K562 (cell line): ENCODE measurements around the gene OPTN. TPM values are rescaled to one million over a fixed set of nuclear protein-coding genes. Genes with fewer than 3 reads are reported as not detected.

Source experiments
- ATAC-seq: fragments of 200-7000 bp; cut with Tn5 transposase; 3 replicates; pipeline ENCODE4 v1.9.1; 2020; ENCODE audit warnings: moderate library complexity
- Bru-seq: library from RNA; stranded (reverse); fragments of 400-500 nt; gene quantifications from one replicate; lab custom pipeline; 2021; lab: Mats Ljungman, UMichigan
- BruChase-seq, 2 experiments: library from RNA; stranded (reverse); fragments of 400-500 nt; gene quantifications; one replicate each; lab custom pipeline; 2021; lab: Mats Ljungman, UMichigan
- BruUV-seq: library from RNA; stranded (reverse); fragments of 400-500 nt; replicated peaks from 2 replicates; lab custom pipeline; 2021; lab: Mats Ljungman, UMichigan
- CTCF ChIA-PET: fragments of 300-600 bp; formaldehyde crosslinking; extraction: SDS; loops from one replicate; lab custom pipeline; 2021; ENCODE audit warnings: low intra/inter-chr PET ratio; lab: Yijun Ruan, JAX
- POLR2A ChIA-PET: fragments of 300-600, 350-650 bp; sonication (Branson Sonifier 250); formaldehyde crosslinking; extraction: SDS; loops from one replicate; lab custom pipeline; 2021; ENCODE audit warnings: antibody characterized with exemption, inconsistent platforms; lab: Yijun Ruan, JAX
- DNase-seq, 4 experiments: peaks; one replicate each; pipeline versions ENCODE4 v3.0.0 to v3.0.0-alpha.2; 2011 to 2018; ENCODE audit warnings: low spot score in 3 of 4, mixed read lengths in 3 of 4; ENCODE audit errors: extremely low read depth in 1 of 4
- FAIRE-seq: peaks from 2 replicates; lab custom pipeline; 2011; peaks lifted over from hg19 to GRCh38; lab: Jason Lieb, UNC
- H2AFZ ChIP-seq: 2 replicates; pipeline ENCODE4 v1.6.0; 2011; ENCODE audit warnings: low read depth, low read length, control low read depth, inconsistent platforms
- H3K27ac ChIP-seq: fragments of 200-600 bp; 3 replicates; pipeline ENCODE4 v1.8.0; 2011; ENCODE audit warnings: low read depth, mild to moderate bottlenecking, control low read depth, inconsistent platforms, low read length, moderate library complexity, mixed read lengths; ENCODE audit errors: extremely low read depth
- H3K27me3 ChIP-seq, 2 experiments: fragments of 300-600 bp in 1 of 2; 2 replicates in 1 of 2; 3 replicates in 1 of 2; pipeline versions ENCODE4 v1.6.0 to v1.8.0; 2011; ENCODE audit warnings: inconsistent platforms in 2 of 2, low read length in 2 of 2, mild to moderate bottlenecking in 1 of 2, mixed read lengths in 1 of 2, moderate library complexity in 1 of 2; ENCODE audit not compliant: control insufficient read depth in 2 of 2, insufficient read depth in 2 of 2
- H3K36me3 ChIP-seq: fragments of 300-600 bp; 3 replicates; pipeline ENCODE4 v1.8.0; 2011; ENCODE audit warnings: mild to moderate bottlenecking, low read length, inconsistent platforms; ENCODE audit not compliant: control insufficient read depth, insufficient read depth
- H3K4me1 ChIP-seq, 2 experiments: fragments of 200-600 bp in 1 of 2; replicated peaks in 1 of 2; 2 replicates in 1 of 2; 3 replicates in 1 of 2; pipeline versions ENCODE4 v1.5.1 to v1.8.0; 2011; ENCODE audit warnings: inconsistent platforms in 2 of 2, low read length in 2 of 2, mild to moderate bottlenecking in 1 of 2, mixed read lengths in 1 of 2, moderate library complexity in 1 of 2; ENCODE audit not compliant: control insufficient read depth in 2 of 2, insufficient read depth in 2 of 2
- H3K4me2 ChIP-seq: 2 replicates; pipeline ENCODE4 v1.6.1; 2011; ENCODE audit warnings: low read length, control low read depth, inconsistent platforms, mixed read lengths; ENCODE audit not compliant: insufficient read depth
- H3K4me3 ChIP-seq: fragments of 200-600 bp; sonication (generic), shearing (Covaris generic); 2 replicates; pipeline ENCODE4 v1.5.1; 2016; ENCODE audit warnings: control low read depth, inconsistent platforms
- H3K79me2 ChIP-seq: fragments of 200-600 bp; 3 replicates; pipeline ENCODE4 v1.8.0; 2011; ENCODE audit warnings: low read length, inconsistent platforms; ENCODE audit not compliant: control insufficient read depth, insufficient read depth
- H3K9ac ChIP-seq, 2 experiments: 2 replicates each; pipeline versions ENCODE4 v1.6.0 to v1.6.1; 2011; ENCODE audit warnings: low read depth in 2 of 2, low read length in 2 of 2, control low read depth in 1 of 2, inconsistent platforms in 1 of 2, mild to moderate bottlenecking in 1 of 2, mixed read lengths in 1 of 2; ENCODE audit not compliant: insufficient read depth in 1 of 2
- H3K9me1 ChIP-seq: one replicate; pipeline ENCODE4 v1.6.0; 2011; ENCODE audit warnings: inconsistent platforms, mild to moderate bottlenecking, low read length, moderate library complexity; ENCODE audit not compliant: control insufficient read depth, insufficient read depth
- H3K9me3 ChIP-seq: replicated peaks from 2 replicates; pipeline ENCODE4 v1.5.1; 2011; ENCODE audit warnings: low read depth, low read length, inconsistent platforms; ENCODE audit not compliant: control insufficient read depth, insufficient read depth
- H4K20me1 ChIP-seq: replicated peaks from 2 replicates; pipeline ENCODE4 v1.6.1; 2011; ENCODE audit warnings: low read length, inconsistent platforms, mixed read lengths; ENCODE audit not compliant: control insufficient read depth, insufficient read depth
- HDAC2 ChIP-seq: fragments of 450-650 bp; IDR thresholded peaks from 2 replicates; pipeline ENCODE4 v1.6.1; 2016; ENCODE audit warnings: mild to moderate bottlenecking
- MTF1 ChIP-seq: fragments of 250-450 bp; sonication (Bioruptor Pico); IDR thresholded peaks from 2 replicates; pipeline ENCODE4 v1.9.0; 2021; ENCODE audit warnings: moderate library complexity, mild to moderate bottlenecking, inconsistent platforms, borderline replicate concordance
- ZNF175 ChIP-seq: fragments of 200-800 bp; sonication (Bioruptor generic); IDR thresholded peaks from 2 replicates; pipeline ENCODE4 v1.6.1; 2016; ENCODE audit warnings: low read depth, mild to moderate bottlenecking, missing genetic modification characterization, missing compliant biosample characterization
- WGBS: fragments of 100-300 bp; shearing (Covaris generic); methylation state at CpG from one replicate; pipeline ENCODE4 v1.1.6; 2016; ENCODE audit warnings: low coverage, mixed read lengths; ENCODE audit not compliant: insufficient coverage; ENCODE audit errors: missing lambda C conversion rate; 5-methylcytosine and 5-hydroxymethylcytosine counted together
- in situ Hi-C: fragments of 300-500 bp; cut with MboI; formaldehyde crosslinking; loops from 4 replicates; pipeline ENCODE4 v1.15.0; 2018; ENCODE audit warnings: inconsistent platforms, mixed read lengths
- intact Hi-C: fragments of 100-400 bp; cut with micrococcal nuclease; formaldehyde crosslinking; loops from 2 replicates; pipeline ENCODE4 v1.14.2; 2022
- long read RNA-seq, 3 experiments: library from polyadenylated mRNA in 2 of 3; library from RNA in 1 of 3; unstranded in 2 of 3; stranded (forward) in 1 of 3; transcript quantifications; one replicate each; pipeline ENCODE4 v2.0.0, GENCODE V29; 2019 to 2022
- polyA minus RNA-seq, 3 experiments: library from RNA; depleted of rRNA, polyadenylated mRNA; stranded (reverse); fragments of >200 nt; gene quantifications; 2 replicates each; pipeline ENCODE4 v1.2.3, GENCODE V29; 2011
- polyA plus RNA-seq, 8 experiments: library from polyadenylated mRNA; depleted of rRNA in 4 of 8; stranded (reverse) in 5 of 8; unstranded in 3 of 8; fragments of >200 nt; fragmentation: Nextera tagmentation in 2 of 8; fragmentation: Illumina TruSeq in 1 of 8; extraction: Ambion mirVana in 2 of 8; extraction: Trizol in 1 of 8; gene quantifications; 2 replicates each; pipeline versions ENCODE4 v1.2.1 to v1.2.3, GENCODE V29; 2011 to 2014; ENCODE audit warnings: inconsistent platforms in 1 of 8, missing spikeins in 1 of 8
- total RNA-seq, 7 experiments: library from RNA; depleted of rRNA in 6 of 7; stranded (reverse); fragments of >200 nt in 6 of 7; fragmentation: Illumina TruSeq in 2 of 7; extraction: Trizol in 2 of 7; gene quantifications; 2 replicates each; pipeline versions ENCODE4 v1.2.1 to v1.2.3, GENCODE V29; 2011 to 2021; ENCODE audit warnings: low replicate concordance in 1 of 7
- TF ChIP-seq, protein P1 (sequence below), 2 experiments: fragments of 450-650 bp; formaldehyde crosslinking in 1 of 2; IDR thresholded peaks; 2 replicates each; pipeline versions ENCODE4 v1.4.0 to v1.6.1; 2014 to 2020; ENCODE audit warnings: mild to moderate bottlenecking in 2 of 2, borderline replicate concordance in 1 of 2, low read depth in 1 of 2

OPTN gene
- total RNA-seq (2011; cell fraction: chromatin; rRNA removed; ENCODE audit: low replicate concordance) = 3.1 and 10.3 TPM in 2 replicates
- total RNA-seq (2011; cell fraction: nucleolus; rRNA removed) = 1.6 and 1.7 TPM in 2 replicates
- 3.6 and 8.3 TPM in 2 replicates for total RNA-seq (2011; cell fraction: nucleoplasm; rRNA removed)
- total RNA-seq (2014; rRNA removed) (5.8 and 6.0 TPM in 2 replicates), total RNA-seq (2014; rRNA removed; fragmentation: Illumina TruSeq; extraction: Trizol) (4.7 and 4.8 TPM in 2 replicates), total RNA-seq (2015; rRNA removed; fragmentation: Illumina TruSeq; extraction: Trizol) (3.0 and 3.4 TPM in 2 replicates), total RNA-seq (2021) (5.3 and 6.8 TPM in 2 replicates), polyA plus RNA-seq (2011; rRNA removed) (4.6 and 5.0 TPM in 2 replicates), polyA plus RNA-seq (2014; fragmentation: Illumina TruSeq; extraction: Trizol) (5.2 and 5.3 TPM in 2 replicates), polyA plus RNA-seq (2014; fragmentation: Nextera tagmentation; extraction: Ambion mirVana) (1 to 10 TPM; 2.2 to 2.4 TPM), polyA plus RNA-seq (2014; rRNA removed) (4.1 and 5.1 TPM in 2 replicates), polyA minus RNA-seq (2011; rRNA and poly(A)+ RNA removed) (5.0 and 5.8 TPM in 2 replicates), Bru-seq, nascent RNA (percentile 47 among the genes with signal in this experiment), BruChase-seq, experiment 1, labeled RNA remaining after a 2-hour chase (percentile 51 among the genes with signal in this experiment), BruChase-seq, experiment 2, labeled RNA remaining after a 6-hour chase (percentile 53 among the genes with signal in this experiment)
- polyA plus RNA-seq (2011; cell fraction: cytosol; rRNA removed) = 0.79 and 1.8 TPM in 2 replicates
- polyA plus RNA-seq (2011; cell fraction: nucleus; rRNA removed) = 3.9 and 4.8 TPM in 2 replicates
- 13.6 and 29.9 TPM in 2 replicates for polyA plus RNA-seq (2012)
- 1.9 and 4.8 TPM in 2 replicates for polyA minus RNA-seq (2011; cell fraction: cytosol; rRNA and poly(A)+ RNA removed)
- 1.3 and 2.6 TPM in 2 replicates for polyA minus RNA-seq (2011; cell fraction: nucleus; rRNA and poly(A)+ RNA removed)
- long read RNA-seq, experiment 1, transcript OPTN-205 (14 exons, 3,321 nt) = major isoform, 13 of 28 reads
- long read RNA-seq, experiment 1, partial matches to known transcripts = 6 of 28 reads
- long read RNA-seq, experiment 1, other reads (novel, unspliced or antisense) = 8 of 28 reads
- long read RNA-seq, experiment 2, transcript OPTN-205 (14 exons, 3,321 nt) = major isoform, 8 of 15 reads
- long read RNA-seq, experiment 2, partial matches to known transcripts = 2 of 15 reads
- long read RNA-seq, experiment 2, other reads (novel, unspliced or antisense) = 2 of 15 reads
- long read RNA-seq, experiment 3, partial matches to known transcripts = 4 of 6 reads
- long read RNA-seq, experiment 3, other reads (novel, unspliced or antisense) = 2 of 6 reads

DNA sequence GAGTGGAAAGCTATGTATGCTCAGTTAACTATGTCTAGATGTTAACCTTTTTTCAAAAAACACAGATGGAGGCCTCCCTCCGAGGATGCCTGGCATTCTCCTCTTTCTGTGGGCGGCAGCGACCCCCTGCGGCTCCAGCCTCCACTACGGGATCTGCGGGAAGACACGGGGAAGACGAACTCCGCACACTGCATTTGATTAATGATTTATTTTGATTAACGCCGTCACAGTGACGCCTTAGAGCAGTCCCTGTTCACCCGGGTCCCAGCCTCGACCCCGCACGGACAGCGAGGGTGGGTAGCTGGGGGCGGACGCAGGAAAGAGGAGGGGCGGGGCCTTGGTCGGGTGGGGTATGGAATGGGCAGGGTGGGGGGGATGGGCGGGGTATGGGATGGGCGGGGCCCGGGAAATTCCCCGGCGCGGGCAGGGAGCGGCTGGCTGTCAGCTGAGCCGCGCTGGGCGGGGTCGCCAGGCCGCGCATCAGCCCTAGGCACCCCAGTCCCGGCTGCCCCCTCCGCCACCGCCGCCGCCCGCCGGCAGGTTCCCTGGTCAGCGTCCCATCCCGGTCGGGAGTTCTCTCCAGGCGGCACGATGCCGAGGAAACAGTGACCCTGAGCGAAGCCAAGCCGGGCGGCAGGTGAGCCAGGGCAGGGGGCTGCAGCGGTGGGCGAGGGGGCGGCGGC, at the start of gene OPTN:
Gene OPTN, plus strand, starts transcription at position 498 of the 683 bp plus-strand sequence. CDS start 8,960 bp downstream, outside the sequence.
- ATAC-seq (peak; percentile 82), FAIRE-seq (no peak), DNase-seq (peak; percentile 78 to 95 (median 92))
- peaks cover 10 to 12% of the 10 kb centered on the region in 2 experiments; a peak in 4 of 5 replicates for H3K4me1 ChIP-seq
- no peaks in the 10 kb centered on the region for H3K36me3 ChIP-seq
- WGBS = under 1% methylated on average over 24 of the region's 54 CpGs
- no peaks in the 10 kb centered on the region for H3K79me2 ChIP-seq
- intact Hi-C loops = loop anchor here (10.0 kb wide), 3 partner anchors 205 to 435 kb away; partner anchors contain the start of gene PHYH
- in situ Hi-C loops = no loop called here
- ChIA-PET POLR2A (interaction anchor here (0.6 to 1.0 kb wide), 3 partner anchors 62 to 402 kb away, joined by 3 to 4 read pairs (median 3); partner anchors contain the start of gene MCM10), CTCF (interaction anchor here (0.6 to 0.8 kb wide), 2 partner anchors 319 to 737 kb away, joined by 3 read pairs; no protein-coding TSS in a partner anchor)
- peak within 1 kb of the TSS; percentile 61 for H3K4me3 ChIP-seq
- peak within 1 kb of the TSS; percentile 97 for H2AFZ ChIP-seq
- H3K27ac ChIP-seq = peak within 1 kb of the TSS; percentile 43; the same call in 2 of the 3 replicates
- no peaks in the 10 kb centered on the region for H3K9me1 ChIP-seq
- H3K4me2 ChIP-seq = peak within 1 kb of the TSS; percentile 91
- H3K9me3 ChIP-seq = no peaks in the 10 kb centered on the region
- H4K20me1 ChIP-seq = no peaks in the 10 kb centered on the region
- no peaks in the 10 kb centered on the region for H3K27me3 ChIP-seq
- no TSS peak for BruUV-seq
- H3K9ac ChIP-seq = peak within 1 kb of the TSS; percentile 55 to 87
- TF ChIP-seq, protein P1, sequence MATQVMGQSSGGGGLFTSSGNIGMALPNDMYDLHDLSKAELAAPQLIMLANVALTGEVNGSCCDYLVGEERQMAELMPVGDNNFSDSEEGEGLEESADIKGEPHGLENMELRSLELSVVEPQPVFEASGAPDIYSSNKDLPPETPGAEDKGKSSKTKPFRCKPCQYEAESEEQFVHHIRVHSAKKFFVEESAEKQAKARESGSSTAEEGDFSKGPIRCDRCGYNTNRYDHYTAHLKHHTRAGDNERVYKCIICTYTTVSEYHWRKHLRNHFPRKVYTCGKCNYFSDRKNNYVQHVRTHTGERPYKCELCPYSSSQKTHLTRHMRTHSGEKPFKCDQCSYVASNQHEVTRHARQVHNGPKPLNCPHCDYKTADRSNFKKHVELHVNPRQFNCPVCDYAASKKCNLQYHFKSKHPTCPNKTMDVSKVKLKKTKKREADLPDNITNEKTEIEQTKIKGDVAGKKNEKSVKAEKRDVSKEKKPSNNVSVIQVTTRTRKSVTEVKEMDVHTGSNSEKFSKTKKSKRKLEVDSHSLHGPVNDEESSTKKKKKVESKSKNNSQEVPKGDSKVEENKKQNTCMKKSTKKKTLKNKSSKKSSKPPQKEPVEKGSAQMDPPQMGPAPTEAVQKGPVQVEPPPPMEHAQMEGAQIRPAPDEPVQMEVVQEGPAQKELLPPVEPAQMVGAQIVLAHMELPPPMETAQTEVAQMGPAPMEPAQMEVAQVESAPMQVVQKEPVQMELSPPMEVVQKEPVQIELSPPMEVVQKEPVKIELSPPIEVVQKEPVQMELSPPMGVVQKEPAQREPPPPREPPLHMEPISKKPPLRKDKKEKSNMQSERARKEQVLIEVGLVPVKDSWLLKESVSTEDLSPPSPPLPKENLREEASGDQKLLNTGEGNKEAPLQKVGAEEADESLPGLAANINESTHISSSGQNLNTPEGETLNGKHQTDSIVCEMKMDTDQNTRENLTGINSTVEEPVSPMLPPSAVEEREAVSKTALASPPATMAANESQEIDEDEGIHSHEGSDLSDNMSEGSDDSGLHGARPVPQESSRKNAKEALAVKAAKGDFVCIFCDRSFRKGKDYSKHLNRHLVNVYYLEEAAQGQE (IDR thresholded peaks at IDR 0.05; ENCODE audit: borderline replicate concordance) = 0 out of 2 replicates have a peak, but pooled peaks have one; percentile 11
- TF ChIP-seq, protein P1 (CRISPR knock-in tag; IDR thresholded peaks at IDR 0.05; ENCODE audit: low read depth) = no peak
- TF ChIP-seq HDAC2 (peak; percentile 78; the same call in 1 of the 2 replicates), MTF1 (CRISPR knock-in tag) (no peak), ZNF175 (CRISPR knock-in tag) (no peak)
